OCI-LY7 (cell line): ENCODE measurements around the gene SCGN. TPM values are rescaled to one million over a fixed set of nuclear protein-coding genes. Genes with fewer than 3 reads are reported as not detected.

Experiments used
- BruUV-seq: library from RNA; stranded (reverse); fragments of 400-500 nt; replicated peaks from 2 replicates; lab custom pipeline; 2021; lab: Mats Ljungman, UMichigan
- CTCF ChIA-PET: fragments of 300-600 bp; sonication (Branson Sonifier 250); formaldehyde crosslinking; loops from one replicate; lab custom pipeline; 2022; ENCODE audit warnings: antibody characterized with exemption; ENCODE audit not compliant: unreplicated experiment; lab: Charles Lee
- POLR2A ChIA-PET: fragments of 300-600 bp; sonication (Branson Sonifier 250); formaldehyde crosslinking; loops from one replicate; lab custom pipeline; 2022; ENCODE audit warnings: antibody characterized with exemption; lab: Charles Lee
- DNase-seq: peaks from one replicate; pipeline ENCODE4 v3.0.0-alpha.2; 2015; ENCODE audit warnings: low spot score
- H2AFZ ChIP-seq: fragments of 200-600 bp; sonication (generic), shearing (Covaris generic); 2 replicates; pipeline ENCODE4 v1.6.1; 2014; ENCODE audit warnings: mild to moderate bottlenecking, antibody characterized with exemption, low read length, moderate library complexity
- H3K27ac ChIP-seq: fragments of 200-600 bp; sonication (generic); 2 replicates; pipeline ENCODE4 v1.5.1; 2014; ENCODE audit warnings: mixed run types, low read depth, mild to moderate bottlenecking, moderate library complexity, low read length, inconsistent platforms; ENCODE audit not compliant: poor library complexity, severe bottlenecking
- H3K36me3 ChIP-seq: fragments of 200-600 bp; sonication (generic); 2 replicates; pipeline ENCODE4 v1.6.1; 2014; ENCODE audit warnings: mild to moderate bottlenecking, antibody characterized with exemption, low read length, moderate library complexity, mixed read lengths; ENCODE audit not compliant: insufficient read depth
- H3K4me1 ChIP-seq: fragments of 200-600 bp; sonication (generic); 2 replicates; pipeline ENCODE4 v1.5.1; 2014; ENCODE audit warnings: mild to moderate bottlenecking, low read length; ENCODE audit not compliant: insufficient read depth, poor library complexity, severe bottlenecking
- H3K4me2 ChIP-seq: fragments of 200-600 bp; sonication (generic); 2 replicates; pipeline ENCODE4 v1.6.1; 2014; ENCODE audit warnings: mild to moderate bottlenecking, low read length
- H3K4me3 ChIP-seq: fragments of 200-600 bp; sonication (generic); 2 replicates; pipeline ENCODE4 v1.5.1; 2014; ENCODE audit warnings: mild to moderate bottlenecking, low read depth, low read length; ENCODE audit not compliant: poor library complexity, severe bottlenecking
- H3K79me2 ChIP-seq: fragments of 200-600 bp; sonication (generic); 2 replicates; pipeline ENCODE4 v1.6.1; 2016; ENCODE audit warnings: low read depth, mild to moderate bottlenecking, low read length, moderate library complexity, mixed read lengths; ENCODE audit not compliant: insufficient read depth
- H3K9me2 ChIP-seq: fragments of 200-600 bp; sonication (generic); 2 replicates; pipeline ENCODE4 v1.6.1; 2016; ENCODE audit warnings: mild to moderate bottlenecking, low read length, mixed read lengths; ENCODE audit not compliant: insufficient read depth
- H3K9me3 ChIP-seq: fragments of 200-600 bp; sonication (generic); 2 replicates; pipeline ENCODE4 v1.6.1; 2014; ENCODE audit warnings: mild to moderate bottlenecking, mixed run types, low read length, mixed read lengths
- H4K20me1 ChIP-seq: fragments of 200-600 bp; sonication (generic); 2 replicates; pipeline ENCODE4 v1.6.1; 2014; ENCODE audit warnings: mild to moderate bottlenecking, antibody characterized with exemption, low read length, moderate library complexity, mixed read lengths; ENCODE audit not compliant: insufficient read depth
- CTCF ChIP-seq: fragments of 200-600 bp; sonication (generic); conservative IDR thresholded peaks from 2 replicates; pipeline ENCODE4 v1.5.1; 2014; ENCODE audit warnings: mild to moderate bottlenecking, antibody characterized with exemption, low read length, moderate library complexity, mixed read lengths
- EZH2phosphoT487 ChIP-seq: fragments of 200-600 bp; sonication (generic); IDR thresholded peaks from 2 replicates; pipeline ENCODE4 v1.6.1; 2018; ENCODE audit warnings: low read depth, borderline replicate concordance, mild to moderate bottlenecking, mixed run types, antibody characterized with exemption, low read length, moderate library complexity, mixed read lengths
- intact Hi-C: fragments of 100-400 bp; cut with micrococcal nuclease; formaldehyde crosslinking; loops from one replicate; pipeline ENCODE4 v1.10.0; 2022; ENCODE audit not compliant: unreplicated experiment
- total RNA-seq, 2 experiments: library from RNA; depleted of rRNA in 1 of 2; stranded (reverse); fragments of >200 nt in 1 of 2; shearing (Covaris generic) in 1 of 2; gene quantifications; 2 replicates each; pipeline ENCODE4 v1.2.3, GENCODE V29; 2014 to 2022

SCGN gene
- total RNA-seq, 2 experiments from 2014 or later = not detected

DNA sequence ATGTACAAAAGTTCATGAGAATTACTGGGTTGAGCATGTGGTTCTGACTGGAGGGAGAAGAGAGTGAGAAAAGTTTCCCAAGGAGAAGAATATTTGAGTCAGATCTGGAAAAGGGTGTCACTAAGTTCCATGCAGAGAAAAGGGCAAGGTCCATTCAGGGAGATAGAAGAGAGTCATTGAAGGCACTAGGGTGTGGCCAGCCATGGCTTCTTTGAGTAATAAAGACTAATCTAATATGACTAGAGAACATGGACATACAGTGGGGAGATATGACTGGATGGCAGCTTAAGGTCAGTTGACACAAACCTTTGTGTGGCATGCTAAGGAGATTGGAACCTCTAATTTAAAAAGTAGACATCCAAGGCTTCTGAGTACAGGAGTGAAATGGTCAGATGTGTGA lies 91.9 kb downstream of the SCGN start:
- Histone ChIP-seq H3K36me3 (no peaks in the 10 kb centered on the region), H3K79me2 (no peaks in the 10 kb centered on the region), H3K4me2 (no peak overlapping the region), H2AFZ (no peak overlapping the region), H4K20me1 (no peaks in the 10 kb centered on the region), H3K4me1 (no peaks in the 10 kb centered on the region), H3K27ac (no peak overlapping the region), H3K9me2 (no peaks in the 10 kb centered on the region), H3K9me3 (no peaks in the 10 kb centered on the region), H3K4me3 (no peak overlapping the region)
- TF ChIP-seq EZH2phosphoT487 (no peak), CTCF (no peak)
- BruUV-seq = no TSS peak
- CTCF ChIA-PET = no interaction called here
- no peak for DNase-seq
- POLR2A ChIA-PET = no interaction called here
- intact Hi-C loops = no loop called here

- intact Hi-C loops = no loop called here
- Histone ChIP-seq H3K9me3 (no peaks in the 10 kb centered on the region), H2AFZ (no peak overlapping the region), H4K20me1 (no peaks in the 10 kb centered on the region), H3K27ac (no peak overlapping the region), H3K9me2 (no peaks in the 10 kb centered on the region), H3K4me1 (no peaks in the 10 kb centered on the region), H3K4me2 (no peak overlapping the region), H3K79me2 (no peaks in the 10 kb centered on the region), H3K4me3 (no peak overlapping the region), H3K36me3 (no peaks in the 10 kb centered on the region)
- ChIA-PET CTCF (no interaction called here), POLR2A (interaction anchor here (0.8 to 0.9 kb wide), 2 partner anchors 9 to 14 kb away, joined by 3 read pairs; no protein-coding TSS in a partner anchor)
- no TSS peak for BruUV-seq
- DNase-seq = no peak
- TF ChIP-seq EZH2phosphoT487 = no peak
- no peak for TF ChIP-seq CTCF
Measured at GRCh38 chr6:25745836-25746235, 93.8 kb downstream of the SCGN start.

- TF ChIP-seq EZH2phosphoT487 (no peak), CTCF (peak; percentile 40; the same call in 1 of the 2 replicates)
- Histone ChIP-seq H3K9me2 (no peaks in the 10 kb centered on the region), H3K4me2 (no peak overlapping the region), H3K36me3 (no peaks in the 10 kb centered on the region), H3K27ac (no peak overlapping the region), H3K79me2 (no peaks in the 10 kb centered on the region), H3K4me1 (no peaks in the 10 kb centered on the region), H2AFZ (no peak overlapping the region), H3K9me3 (no peaks in the 10 kb centered on the region), H3K4me3 (no peak overlapping the region), H4K20me1 (no peaks in the 10 kb centered on the region)
- intact Hi-C loops = no loop called here
- ChIA-PET POLR2A (no interaction called here), CTCF (no interaction called here)
- no TSS peak for BruUV-seq
- DNase-seq = no peak
Measured at GRCh38 chr6:25746968-25747367, 95.0 kb downstream of the SCGN start.
